ENCODE data around the gene KLF5.

Gene KLF5

DNA sequence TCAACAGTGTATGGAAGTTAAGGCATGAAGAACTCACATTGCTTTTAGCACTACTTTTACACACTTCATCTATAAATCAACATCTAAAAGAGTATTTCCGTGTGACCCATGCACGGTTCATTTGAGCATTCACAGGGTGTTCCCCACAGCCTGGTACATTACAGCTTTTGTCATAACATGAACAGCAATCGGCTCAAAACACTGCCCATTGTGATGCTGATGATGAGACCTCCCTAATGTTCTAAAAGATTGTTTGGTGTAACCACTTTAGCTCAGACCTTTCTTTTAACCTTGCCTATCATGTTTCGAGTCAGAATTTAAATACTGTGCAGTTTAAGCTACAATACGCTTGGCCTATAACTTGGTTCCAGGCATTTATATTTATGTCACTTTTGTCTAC, 4.1 kb upstream of the KLF5 start:
- no peak overlapping the region for H3K4me3 Mint-ChIP-seq
- no peaks in the 10 kb centered on the region for H3K9me3 Mint-ChIP-seq
- peaks cover 12% of the 10 kb centered on the region for H3K4me1 Mint-ChIP-seq (ENCODE audit: low read depth)
- DNase-seq = no peak
- no peaks in the 10 kb centered on the region for H3K36me3 Mint-ChIP-seq (ENCODE audit: low read depth)
- no peak overlapping the region for H3K27ac Mint-ChIP-seq
- H3K27me3 Mint-ChIP-seq = peaks cover 47% of the 10 kb centered on the region

DNA sequence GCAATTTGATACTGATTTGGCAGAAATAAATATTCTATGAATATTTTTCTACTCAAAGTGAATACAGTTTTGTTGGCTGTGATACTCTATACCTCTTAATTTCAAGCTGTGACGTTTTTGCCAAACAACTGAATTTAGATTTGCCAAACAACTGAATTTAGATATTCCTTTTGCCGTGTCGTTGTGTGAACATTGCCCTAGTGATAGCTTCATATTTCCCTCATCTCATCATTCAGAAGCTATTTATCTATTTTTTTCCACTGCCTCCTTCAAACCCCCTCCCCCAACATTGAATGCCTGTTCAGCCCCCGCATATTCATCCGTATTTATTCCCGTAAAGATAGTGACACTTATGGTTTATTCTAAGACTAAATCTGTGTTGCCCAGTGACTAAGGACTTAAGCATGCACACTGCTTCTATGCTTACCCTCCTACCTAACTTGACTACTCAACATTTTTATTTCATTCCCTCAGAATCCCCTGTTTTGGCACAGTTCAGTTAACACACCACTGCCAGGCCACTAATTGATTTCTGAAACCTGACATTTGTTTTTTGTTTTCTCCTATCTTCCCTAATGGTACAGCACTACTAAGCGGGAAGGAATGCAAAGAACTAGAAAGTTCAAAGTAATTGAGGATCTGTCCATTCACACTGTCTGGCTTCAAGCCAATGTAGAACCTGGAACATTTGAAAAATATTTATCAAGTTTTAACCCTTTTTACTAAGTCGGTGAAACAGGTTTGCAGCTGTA, 2.8 kb upstream of the KLF5 start:
- Mint-ChIP-seq H3K27me3 (peaks cover 52% of the 10 kb centered on the region), H3K27ac (no peak overlapping the region), H3K36me3 (ENCODE audit: low read depth) (no peaks in the 10 kb centered on the region)

DNA sequence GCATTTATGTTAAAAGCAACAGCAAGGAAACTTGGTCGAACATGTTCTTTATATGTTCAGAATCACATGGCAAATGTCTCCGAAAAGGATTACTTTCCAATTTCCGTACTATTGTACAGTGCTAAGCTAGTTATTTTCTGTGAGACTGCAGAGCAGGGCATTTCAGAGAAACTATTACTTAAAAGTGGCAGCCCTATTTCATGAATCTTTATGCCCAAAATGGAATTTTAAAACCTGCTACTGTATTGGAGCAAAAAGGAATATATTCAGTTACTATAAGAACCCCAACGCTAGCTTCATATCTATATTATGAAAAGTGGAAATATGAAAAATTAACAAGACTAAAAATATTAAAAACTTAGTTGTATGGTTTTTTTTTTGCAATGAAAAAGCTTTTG, 2.2 kb upstream of the KLF5 start:
- Mint-ChIP-seq H3K4me3 (no peak overlapping the region), H3K9me3 (no peaks in the 10 kb centered on the region), H3K27me3 (peaks cover 47% of the 10 kb centered on the region), H3K27ac (no peak overlapping the region), H3K36me3 (ENCODE audit: low read depth) (no peaks in the 10 kb centered on the region), H3K4me1 (ENCODE audit: low read depth) (peaks cover 23% of the 10 kb centered on the region)
- DNase-seq = no peak

More for the DNA sequence above, 2.8 kb upstream of the KLF5 start:
- Mint-ChIP-seq H3K4me3 (no peak overlapping the region), H3K9me3 (no peaks in the 10 kb centered on the region), H3K4me1 (ENCODE audit: low read depth) (peaks cover 23% of the 10 kb centered on the region)
- DNase-seq = no peak

DNA sequence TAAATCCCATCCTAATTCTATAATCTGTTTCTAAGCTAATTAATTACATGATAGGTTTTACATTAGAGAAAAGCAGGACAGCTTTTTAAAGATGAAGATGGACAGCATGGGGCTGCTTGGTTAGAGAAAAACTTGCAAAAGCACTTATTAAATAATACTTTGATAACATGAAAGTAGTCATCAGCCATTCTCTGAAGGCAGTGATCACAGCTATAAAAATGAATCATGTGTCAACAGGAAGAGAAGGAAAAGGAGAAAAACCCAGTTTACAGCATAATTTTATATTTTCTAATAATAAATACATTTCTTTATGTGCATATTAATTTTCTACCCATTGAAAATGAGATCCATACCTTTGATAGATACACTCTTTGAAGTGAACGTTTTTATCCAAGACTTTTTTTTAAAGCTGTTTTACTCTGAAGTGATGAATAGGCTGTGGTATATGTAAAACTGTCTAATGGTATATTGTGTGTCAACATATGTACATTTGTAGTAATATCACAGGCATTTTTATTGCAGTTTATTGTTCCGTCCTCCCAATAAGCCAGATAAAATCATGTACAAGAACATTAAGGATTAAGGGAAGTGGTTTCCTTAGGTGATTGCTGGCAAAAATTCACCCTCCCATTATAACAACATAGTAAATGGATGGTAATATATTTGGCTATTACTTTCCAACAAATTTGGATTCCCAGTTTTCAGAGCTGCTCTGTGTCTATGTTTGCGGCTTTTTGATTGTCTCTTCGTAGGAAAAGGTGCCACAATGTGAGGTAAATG, 1.3 kb upstream of the KLF5 start:
- Mint-ChIP-seq H3K36me3 (ENCODE audit: low read depth) (peaks cover 3% of the 10 kb centered on the region), H3K4me3 (no peak overlapping the region), H3K4me1 (ENCODE audit: low read depth) (peaks cover 23% of the 10 kb centered on the region), H3K27me3 (peaks cover 47% of the 10 kb centered on the region), H3K9me3 (no peaks in the 10 kb centered on the region), H3K27ac (no peak overlapping the region)
- DNase-seq = no peak

DNA sequence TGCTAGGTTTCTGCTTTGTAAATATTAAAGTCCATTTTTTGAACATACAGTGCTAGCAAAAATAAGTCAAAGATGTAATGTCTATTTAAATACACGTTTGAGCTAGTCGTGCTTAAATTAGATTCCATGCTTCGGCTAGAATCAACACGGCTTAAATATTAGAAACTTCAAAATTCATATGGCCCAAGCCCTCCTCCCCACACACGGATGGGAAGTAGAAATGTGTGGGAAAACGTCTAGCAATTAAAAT, 816 bp upstream of the KLF5 start:
- Mint-ChIP-seq H3K4me1 (ENCODE audit: low read depth) (peaks cover 23% of the 10 kb centered on the region), H3K9me3 (no peaks in the 10 kb centered on the region), H3K36me3 (ENCODE audit: low read depth) (peaks cover 3% of the 10 kb centered on the region), H3K27me3 (peaks cover 47% of the 10 kb centered on the region), H3K4me3 (peak overlapping the region; percentile 75), H3K27ac (no peak overlapping the region)
- no peak for DNase-seq

DNA sequence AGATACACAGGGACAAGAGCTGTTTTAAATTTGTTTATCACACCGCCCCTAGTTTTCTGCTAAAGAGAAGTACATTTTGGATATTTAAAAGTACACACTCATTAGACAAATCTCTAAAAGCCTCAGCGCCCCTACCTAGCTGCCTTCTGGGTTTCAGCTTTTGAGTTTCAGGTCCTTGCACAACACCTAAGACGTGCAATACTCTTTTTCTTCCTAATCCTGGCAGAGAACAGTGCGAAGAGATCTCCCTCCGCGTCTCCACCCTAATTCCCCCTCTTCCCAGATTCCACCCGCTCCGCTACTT, 421 bp upstream of the KLF5 start:
- H3K4me3 Mint-ChIP-seq = peak overlapping the region; percentile 75
- peaks cover 3% of the 10 kb centered on the region for H3K36me3 Mint-ChIP-seq (ENCODE audit: low read depth)
- no peak for DNase-seq
- no peak overlapping the region for H3K27ac Mint-ChIP-seq
- H3K4me1 Mint-ChIP-seq (ENCODE audit: low read depth) = peaks cover 23% of the 10 kb centered on the region
- no peaks in the 10 kb centered on the region for H3K9me3 Mint-ChIP-seq
- H3K27me3 Mint-ChIP-seq = peaks cover 47% of the 10 kb centered on the region

DNA sequence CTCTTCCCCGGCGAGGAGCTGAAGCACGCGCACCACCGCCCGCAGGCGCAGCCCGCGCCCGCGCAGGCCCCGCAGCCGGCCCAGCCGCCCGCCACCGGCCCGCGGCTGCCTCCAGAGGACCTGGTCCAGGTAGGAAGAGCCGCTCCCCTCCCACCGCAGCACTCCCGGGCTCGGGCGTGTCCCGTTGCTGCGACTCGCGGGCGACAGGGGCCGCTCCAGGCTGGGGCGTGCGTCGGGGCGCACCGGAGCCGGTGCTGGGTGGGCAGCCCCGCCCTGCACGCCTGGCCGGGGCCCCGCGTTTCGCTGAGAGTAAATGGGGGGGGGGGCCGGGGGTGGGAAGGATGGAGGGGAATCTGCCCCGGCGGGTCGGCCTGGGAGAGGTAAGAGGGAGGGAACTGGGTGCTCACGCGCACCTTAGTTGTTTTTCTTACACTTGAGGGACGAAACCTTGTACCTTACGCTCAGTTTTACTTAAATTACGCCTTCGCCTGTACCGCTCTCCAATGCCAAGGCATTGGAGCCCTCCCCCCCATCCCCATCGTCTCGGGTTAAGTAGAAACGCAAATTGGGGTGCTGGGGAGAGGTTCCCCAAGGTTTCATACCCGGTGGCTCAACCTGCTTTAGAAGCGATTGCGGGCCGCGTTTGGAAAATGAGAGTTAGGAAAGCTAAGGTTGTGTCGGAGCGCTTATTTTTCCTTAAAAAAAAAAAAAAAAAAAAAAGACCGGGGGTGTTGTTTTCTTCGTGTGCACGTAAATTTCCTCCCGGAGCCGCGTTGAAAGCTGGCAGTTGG, 850 bp downstream of the KLF5 start:
- H3K27me3 Mint-ChIP-seq = peaks cover 45% of the 10 kb centered on the region
- peak overlapping the region; percentile 75 for H3K4me3 Mint-ChIP-seq
- peak; percentile 65 for DNase-seq
- H3K27ac Mint-ChIP-seq = no peak overlapping the region
- H3K9me3 Mint-ChIP-seq = no peaks in the 10 kb centered on the region
- H3K36me3 Mint-ChIP-seq (ENCODE audit: low read depth) = peaks cover 5% of the 10 kb centered on the region
- peaks cover 23% of the 10 kb centered on the region for H3K4me1 Mint-ChIP-seq (ENCODE audit: low read depth)

DNA sequence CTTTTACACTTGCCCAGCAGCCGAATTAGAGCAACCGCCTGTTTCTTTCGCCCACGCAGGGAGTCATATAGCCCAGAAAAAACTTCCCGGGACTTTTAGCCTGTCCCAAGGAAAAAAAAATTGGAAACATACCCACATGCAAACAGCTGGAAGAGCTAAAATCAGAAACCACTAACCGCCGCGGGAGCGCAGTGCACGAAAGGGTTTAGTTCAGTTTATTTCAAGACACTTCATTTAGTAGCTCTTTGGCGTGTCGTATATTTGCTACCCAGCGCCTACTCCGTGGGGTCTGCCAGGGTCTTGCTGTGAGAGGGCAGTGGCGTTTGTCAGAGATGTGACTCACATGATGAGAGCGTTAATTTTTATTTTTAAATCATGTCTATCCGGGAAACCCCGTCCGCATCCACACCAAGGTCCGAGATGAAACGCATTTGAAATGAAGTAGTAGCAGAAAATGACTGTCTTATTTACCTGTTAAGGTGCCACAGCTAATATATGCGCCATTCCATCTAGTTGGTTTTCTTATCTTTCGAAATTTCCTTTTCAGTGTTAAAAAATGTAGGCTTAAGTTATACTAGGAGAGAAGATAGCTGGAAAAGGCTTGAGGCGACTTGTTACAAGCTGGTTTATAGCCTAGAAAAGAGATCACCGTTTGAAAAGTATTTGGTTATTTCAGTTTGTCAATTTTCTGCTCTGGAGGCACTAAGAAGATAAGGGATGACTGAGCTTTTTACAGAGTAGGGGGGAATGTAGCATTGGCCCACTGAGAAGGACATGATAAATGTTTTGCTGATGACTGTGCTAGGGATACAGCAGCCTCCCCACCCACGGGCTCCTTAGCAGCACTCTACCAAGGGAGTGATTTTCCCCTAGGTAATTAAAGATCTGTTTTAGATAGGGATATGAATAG, 1.7 kb downstream of the KLF5 start:
- Mint-ChIP-seq H3K4me1 (ENCODE audit: low read depth) (peaks cover 23% of the 10 kb centered on the region), H3K36me3 (ENCODE audit: low read depth) (peaks cover 5% of the 10 kb centered on the region), H3K9me3 (no peaks in the 10 kb centered on the region), H3K27ac (no peak overlapping the region), H3K27me3 (peaks cover 40% of the 10 kb centered on the region), H3K4me3 (peak overlapping the region; percentile 75)
- no peak for DNase-seq

DNA sequence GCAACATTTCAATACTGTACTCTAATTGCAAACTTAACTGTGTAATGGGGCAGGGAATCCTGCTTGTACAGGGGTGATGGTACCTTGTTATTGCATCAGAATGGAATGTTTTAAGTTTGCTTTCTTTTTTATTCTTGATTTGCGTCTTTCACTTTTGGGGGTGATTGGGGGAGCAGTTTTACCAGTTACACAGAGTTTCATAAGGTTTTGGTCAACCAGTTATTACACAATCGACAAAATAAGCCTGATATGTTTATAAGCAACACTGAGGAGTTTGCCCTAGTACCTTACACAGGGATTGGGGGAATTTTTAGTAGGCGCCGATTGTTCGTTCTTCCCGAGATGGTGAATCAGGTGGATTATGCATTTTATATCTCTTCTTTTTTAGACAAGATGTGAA, 2.7 kb downstream of the KLF5 start:
- peaks cover 5% of the 10 kb centered on the region for H3K36me3 Mint-ChIP-seq (ENCODE audit: low read depth)
- no peak for DNase-seq
- H3K4me3 Mint-ChIP-seq = no peak overlapping the region
- no peak overlapping the region for H3K27ac Mint-ChIP-seq
- H3K9me3 Mint-ChIP-seq = no peaks in the 10 kb centered on the region
- peaks cover 23% of the 10 kb centered on the region for H3K4me1 Mint-ChIP-seq (ENCODE audit: low read depth)
- H3K27me3 Mint-ChIP-seq = peaks cover 32% of the 10 kb centered on the region

DNA sequence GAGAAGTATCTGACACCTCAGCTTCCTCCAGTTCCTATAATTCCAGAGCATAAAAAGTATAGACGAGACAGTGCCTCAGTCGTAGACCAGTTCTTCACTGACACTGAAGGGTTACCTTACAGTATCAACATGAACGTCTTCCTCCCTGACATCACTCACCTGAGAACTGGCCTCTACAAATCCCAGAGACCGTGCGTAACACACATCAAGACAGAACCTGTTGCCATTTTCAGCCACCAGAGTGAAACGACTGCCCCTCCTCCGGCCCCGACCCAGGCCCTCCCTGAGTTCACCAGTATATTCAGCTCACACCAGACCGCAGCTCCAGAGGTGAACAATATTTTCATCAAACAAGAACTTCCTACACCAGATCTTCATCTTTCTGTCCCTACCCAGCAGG, 3.1 kb downstream of the KLF5 start:
- DNase-seq = no peak
- Mint-ChIP-seq H3K4me3 (no peak overlapping the region), H3K4me1 (ENCODE audit: low read depth) (peaks cover 23% of the 10 kb centered on the region), H3K27me3 (peaks cover 29% of the 10 kb centered on the region), H3K36me3 (ENCODE audit: low read depth) (peaks cover 5% of the 10 kb centered on the region), H3K27ac (no peak overlapping the region), H3K9me3 (no peaks in the 10 kb centered on the region)

DNA sequence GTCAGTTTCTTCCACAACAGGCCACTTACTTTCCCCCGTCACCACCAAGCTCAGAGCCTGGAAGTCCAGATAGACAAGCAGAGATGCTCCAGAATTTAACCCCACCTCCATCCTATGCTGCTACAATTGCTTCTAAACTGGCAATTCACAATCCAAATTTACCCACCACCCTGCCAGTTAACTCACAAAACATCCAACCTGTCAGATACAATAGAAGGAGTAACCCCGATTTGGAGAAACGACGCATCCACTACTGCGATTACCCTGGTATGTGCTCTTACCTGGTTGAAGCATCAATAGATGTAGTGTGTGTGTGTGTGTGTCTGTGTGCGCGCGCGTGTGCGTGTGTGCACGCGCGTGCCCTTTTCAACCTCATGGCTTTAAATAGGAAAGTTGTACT, 3.7 kb downstream of the KLF5 start:
- Mint-ChIP-seq H3K9me3 (no peaks in the 10 kb centered on the region), H3K4me3 (no peak overlapping the region), H3K27me3 (peaks cover 24% of the 10 kb centered on the region), H3K27ac (no peak overlapping the region), H3K4me1 (ENCODE audit: low read depth) (peaks cover 23% of the 10 kb centered on the region), H3K36me3 (ENCODE audit: low read depth) (peaks cover 5% of the 10 kb centered on the region)
- no peak for DNase-seq

DNA sequence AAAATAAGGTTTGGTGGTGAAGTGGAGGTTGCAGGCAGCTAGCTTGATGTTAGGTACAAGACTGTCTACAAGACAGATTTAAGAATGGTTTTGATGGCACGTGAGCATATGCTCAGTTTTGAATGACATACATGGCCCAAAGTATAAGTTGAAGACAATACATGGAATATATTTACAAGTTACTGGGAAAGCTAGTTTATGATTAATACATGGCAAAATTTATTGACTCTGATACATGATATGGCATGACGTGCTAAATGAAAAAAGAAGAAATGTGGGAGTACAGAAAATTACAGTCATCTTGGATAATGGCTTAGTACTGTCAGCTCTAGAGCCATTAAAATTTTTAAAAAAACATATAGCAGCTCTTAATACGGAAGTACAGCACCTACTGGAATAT, 4.4 kb downstream of the KLF5 start:
- Mint-ChIP-seq H3K27me3 (peaks cover 17% of the 10 kb centered on the region), H3K4me1 (ENCODE audit: low read depth) (peaks cover 18% of the 10 kb centered on the region), H3K27ac (no peak overlapping the region), H3K36me3 (ENCODE audit: low read depth) (peaks cover 5% of the 10 kb centered on the region), H3K9me3 (no peaks in the 10 kb centered on the region), H3K4me3 (no peak overlapping the region)
- no peak for DNase-seq

DNA sequence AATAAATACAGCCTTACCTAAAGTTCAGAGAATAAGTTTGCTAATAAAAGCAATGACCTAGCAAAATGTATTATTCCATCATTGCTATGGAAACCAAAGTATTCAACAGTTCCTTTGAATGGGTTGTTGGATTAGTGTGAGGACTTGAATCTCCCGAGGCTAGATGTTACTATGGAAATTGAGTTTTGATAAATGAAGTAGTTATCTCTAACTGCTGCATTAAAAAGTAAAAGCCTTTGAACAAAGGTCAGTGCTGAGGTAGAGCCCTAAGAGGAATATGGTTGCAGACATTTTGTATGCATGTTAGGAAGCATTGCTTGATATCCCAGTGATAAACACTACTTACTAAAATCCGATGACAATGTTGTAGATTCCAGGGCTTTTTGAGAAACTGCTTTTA, 6.2 kb downstream of the KLF5 start:
- Mint-ChIP-seq H3K36me3 (ENCODE audit: low read depth) (peaks cover 5% of the 10 kb centered on the region), H3K9me3 (no peaks in the 10 kb centered on the region), H3K27ac (no peak overlapping the region), H3K4me1 (ENCODE audit: low read depth) (peaks cover 9% of the 10 kb centered on the region), H3K4me3 (no peak overlapping the region), H3K27me3 (peaks cover 9% of the 10 kb centered on the region)
- DNase-seq = no peak

DNA sequence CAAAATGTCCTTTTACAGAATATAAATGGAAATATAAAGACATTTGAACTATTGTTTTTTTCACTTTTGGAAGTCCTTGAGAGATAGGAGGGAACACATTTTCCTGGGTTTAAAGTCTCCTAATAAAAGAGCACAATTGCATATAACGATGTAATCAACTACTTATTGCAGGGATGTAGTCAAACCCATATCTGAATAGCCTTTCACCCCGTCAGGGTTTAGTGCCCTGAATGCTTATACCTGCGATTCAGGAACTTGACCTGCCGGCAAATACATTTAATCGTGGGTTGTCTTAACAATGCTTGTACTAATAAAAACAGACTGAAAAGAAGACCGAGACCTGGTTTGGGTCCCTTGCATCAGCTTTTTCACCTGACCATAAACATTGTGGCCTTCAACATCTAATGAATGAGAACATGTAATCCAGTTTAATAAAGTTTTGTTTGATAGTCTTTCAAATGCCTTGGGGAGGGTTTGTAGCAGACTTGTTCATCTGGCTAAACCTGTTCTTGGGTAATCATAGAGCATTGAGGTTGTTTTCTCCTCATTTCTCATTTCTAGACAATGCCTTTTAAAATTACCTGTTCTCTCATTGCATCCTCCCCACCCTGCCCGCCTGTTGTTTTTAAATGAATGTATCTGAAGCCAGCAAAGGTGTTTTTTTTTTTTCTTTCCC, 7.0 kb downstream of the KLF5 start:
- peaks cover under 1% of the 10 kb centered on the region for H3K4me1 Mint-ChIP-seq (ENCODE audit: low read depth)
- H3K27ac Mint-ChIP-seq = no peak overlapping the region
- H3K4me3 Mint-ChIP-seq = no peak overlapping the region
- H3K27me3 Mint-ChIP-seq = peaks cover 1% of the 10 kb centered on the region
- no peaks in the 10 kb centered on the region for H3K9me3 Mint-ChIP-seq
- no peak for DNase-seq
- peaks cover 5% of the 10 kb centered on the region for H3K36me3 Mint-ChIP-seq (ENCODE audit: low read depth)

Measured in activated T-cell treated with anti-CD3 and anti-CD28 coated beads, Interleukin-2, amount 50 U/mL, for 24 hours (primary cell).